ENCODE data around the gene FRMD1.

Gene FRMD1

GRCh38 chr6:168055696-168056489, 23.1 kb downstream of the FRMD1 start:
- no peak for DNase-seq (ENCODE audit: low read depth)

DNA sequence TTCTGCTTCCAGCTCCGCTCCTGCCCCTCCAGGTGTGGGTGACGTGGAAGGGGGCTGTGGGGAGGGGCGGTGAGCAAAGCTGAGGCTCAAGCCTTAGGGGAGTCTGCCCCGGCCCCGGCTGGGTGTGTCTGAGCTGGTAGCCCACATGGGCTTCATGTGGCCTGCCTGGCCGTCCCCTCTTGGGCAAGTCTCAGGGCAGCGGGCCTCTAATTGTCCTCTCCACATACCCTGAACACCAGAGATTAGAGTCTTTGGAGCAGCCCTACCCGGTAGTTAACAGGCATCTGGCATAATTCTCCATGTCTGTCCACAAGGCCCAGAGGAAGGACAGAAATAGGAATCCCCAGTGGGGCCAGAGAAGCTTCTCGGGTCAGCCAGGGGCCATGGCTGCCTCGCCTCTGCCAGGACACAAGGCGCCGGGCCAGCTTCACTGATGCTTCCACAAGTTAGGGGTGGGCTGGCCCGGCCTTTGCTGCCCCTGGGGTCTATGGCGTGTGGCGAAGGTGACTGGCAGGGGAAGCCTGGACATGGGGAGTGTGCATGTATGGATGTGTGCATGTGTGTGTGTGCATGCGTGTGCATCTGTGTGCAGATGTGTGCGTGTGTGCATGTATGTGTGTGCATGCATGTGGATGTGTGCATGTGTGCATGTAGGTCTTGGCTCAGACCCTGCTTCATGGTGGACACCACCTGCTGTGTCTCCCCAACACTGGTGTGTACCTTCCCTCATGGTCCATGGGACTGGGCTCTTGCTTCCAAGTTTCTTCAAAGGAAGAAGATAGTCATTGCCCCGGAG, 24.0 kb downstream of the FRMD1 start:
- no peak for DNase-seq (ENCODE audit: low read depth)

DNA sequence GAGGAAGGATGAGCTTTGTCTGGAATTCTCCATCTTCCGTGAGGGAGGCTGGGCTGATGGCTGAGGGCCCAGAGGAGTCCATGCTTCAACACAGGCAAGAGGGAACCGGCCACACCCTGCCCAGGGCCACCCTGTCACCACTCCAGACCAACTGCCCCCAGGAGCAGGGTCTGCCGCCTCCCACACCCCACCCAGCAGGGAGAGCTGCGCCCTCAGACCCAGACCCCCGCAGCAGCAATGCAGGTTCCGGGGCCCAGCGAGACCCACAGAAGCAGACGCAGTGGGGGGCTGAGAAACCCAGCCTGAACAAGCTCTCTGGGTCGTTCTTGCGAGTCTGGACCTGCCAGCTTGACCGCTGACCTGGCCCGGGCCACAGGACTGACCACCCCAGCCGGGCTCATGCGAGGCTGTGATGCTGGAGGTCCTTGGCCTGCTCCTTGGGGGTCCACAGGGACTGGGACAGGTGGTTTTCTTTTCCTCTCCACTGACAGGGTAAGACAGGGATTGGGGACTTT, 25.0 kb downstream of the FRMD1 start:
- DNase-seq (ENCODE audit: low read depth), result no peak

GRCh38 chr6:168053086-168053956, 25.7 kb downstream of the FRMD1 start:
- no peak for DNase-seq (ENCODE audit: low read depth)

GRCh38 chr6:168052291-168052891, 26.6 kb downstream of the FRMD1 start:
- no peak for DNase-seq (ENCODE audit: low read depth)

DNA sequence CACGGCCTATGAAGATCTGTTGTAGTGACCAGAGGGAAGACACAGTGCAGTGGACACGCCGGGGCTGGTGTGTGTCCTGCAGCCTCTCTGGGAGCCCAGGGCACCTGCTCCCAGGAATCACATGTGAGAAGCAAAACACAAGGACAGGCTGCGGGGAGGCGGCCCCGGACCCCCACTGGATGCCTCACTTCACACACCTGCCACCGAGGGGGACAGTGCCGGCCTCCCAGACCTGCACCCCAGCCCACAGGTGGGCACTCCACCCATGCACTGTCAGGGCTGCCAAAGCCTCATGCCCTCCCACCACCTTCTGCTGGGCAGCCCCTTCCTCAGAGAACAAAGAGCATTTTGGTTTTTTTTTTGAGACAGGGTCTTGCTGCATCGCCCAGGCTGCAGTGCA, 27.4 kb downstream of the FRMD1 start:
- no peak for DNase-seq (ENCODE audit: low read depth)

GRCh38 chr6:168050881-168051586, 28.0 kb downstream of the FRMD1 start:
- no peak for DNase-seq (ENCODE audit: low read depth)

- no peak for DNase-seq (ENCODE audit: low read depth)
Measured at GRCh38 chr6:168050225-168050880, 28.7 kb downstream of the FRMD1 start.

GRCh38 chr6:168049706-168050224, 29.2 kb downstream of the FRMD1 start:
- no peak for DNase-seq (ENCODE audit: low read depth)

DNA sequence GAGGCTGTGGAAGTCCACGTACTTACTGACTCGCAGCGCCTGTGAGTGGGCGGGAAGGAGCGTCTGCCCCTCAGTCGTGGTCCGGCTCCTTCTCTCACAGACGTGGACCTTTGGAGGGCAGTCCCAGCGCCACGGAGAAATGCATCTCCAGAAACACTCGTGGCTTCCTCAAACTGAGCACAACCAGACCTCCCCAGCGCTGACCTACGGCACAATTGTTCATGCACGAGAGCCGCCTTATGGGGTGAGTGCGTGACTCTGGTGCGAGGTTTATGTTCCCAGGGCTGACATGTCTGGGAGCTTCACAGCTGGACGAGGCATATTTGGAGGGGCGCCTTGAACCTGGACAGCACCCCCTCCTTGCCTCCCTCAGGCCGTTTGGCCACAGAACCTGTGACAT, 29.7 kb downstream of the FRMD1 start:
- no peak for DNase-seq (ENCODE audit: low read depth)

- DNase-seq (ENCODE audit: low read depth), result no peak
Measured at GRCh38 chr6:168048724-168049025, 30.3 kb downstream of the FRMD1 start.

DNA sequence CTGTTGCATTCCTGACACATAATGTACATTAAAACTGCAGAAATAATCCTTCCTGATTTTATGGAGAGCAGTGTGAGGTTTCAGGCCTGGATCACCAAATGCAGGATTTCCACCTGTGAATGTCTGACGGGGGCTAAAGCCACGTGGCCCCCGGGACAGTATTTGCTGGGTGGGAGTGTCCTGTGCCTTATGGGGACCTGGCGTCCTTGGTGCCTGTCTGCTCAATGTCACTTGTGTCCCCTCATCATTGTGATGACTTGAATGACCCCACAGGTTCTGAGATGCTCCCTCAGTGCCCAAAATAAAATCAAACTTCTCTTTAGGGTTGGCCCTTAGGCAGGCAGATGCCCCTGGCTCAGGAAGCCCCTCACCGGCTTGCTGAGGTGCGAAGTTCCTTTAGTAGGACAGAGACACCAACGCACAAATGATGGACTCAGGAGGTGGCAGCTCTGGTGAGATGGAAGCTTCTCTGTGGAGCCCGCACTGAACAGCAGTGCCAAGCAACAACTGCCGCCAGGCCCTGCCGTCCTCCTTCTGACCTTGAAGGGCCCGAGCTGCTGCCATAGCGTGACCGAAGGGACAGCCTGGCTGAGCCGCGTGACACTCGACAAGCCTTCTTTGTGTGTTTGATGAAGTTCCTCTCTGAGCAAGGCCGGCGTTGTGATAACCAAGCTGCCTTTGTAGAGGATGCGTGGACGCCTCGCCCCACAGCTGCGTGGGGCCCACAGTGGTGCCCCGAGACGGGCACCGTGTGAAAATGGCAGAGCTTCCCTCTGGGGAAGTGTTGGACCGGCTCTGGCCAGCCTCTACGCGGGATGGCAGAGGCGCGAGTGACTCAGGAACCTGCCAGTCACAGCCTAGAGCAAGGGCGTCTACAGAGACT, 30.9 kb downstream of the FRMD1 start:
- no peak for DNase-seq (ENCODE audit: low read depth)

DNA sequence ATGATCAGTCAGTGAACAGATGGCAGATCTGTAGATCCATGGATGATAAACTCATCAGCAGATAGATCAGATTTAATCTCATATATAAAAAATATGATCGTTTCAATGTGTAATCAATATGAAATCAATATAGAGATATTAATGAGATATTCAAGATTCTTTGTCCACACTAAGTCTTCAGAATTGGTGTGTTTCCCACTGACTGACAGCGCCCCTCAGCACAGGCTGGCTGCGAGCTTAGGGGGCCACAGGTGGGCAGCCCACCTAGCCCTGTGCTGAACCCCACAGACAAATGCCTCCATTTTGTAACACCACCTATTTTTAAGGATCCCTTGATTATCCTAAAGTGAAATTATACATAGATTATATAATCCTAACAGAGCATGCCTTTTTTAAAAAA, 32.3 kb downstream of the FRMD1 start:
- DNase-seq (ENCODE audit: low read depth), result no peak

DNA sequence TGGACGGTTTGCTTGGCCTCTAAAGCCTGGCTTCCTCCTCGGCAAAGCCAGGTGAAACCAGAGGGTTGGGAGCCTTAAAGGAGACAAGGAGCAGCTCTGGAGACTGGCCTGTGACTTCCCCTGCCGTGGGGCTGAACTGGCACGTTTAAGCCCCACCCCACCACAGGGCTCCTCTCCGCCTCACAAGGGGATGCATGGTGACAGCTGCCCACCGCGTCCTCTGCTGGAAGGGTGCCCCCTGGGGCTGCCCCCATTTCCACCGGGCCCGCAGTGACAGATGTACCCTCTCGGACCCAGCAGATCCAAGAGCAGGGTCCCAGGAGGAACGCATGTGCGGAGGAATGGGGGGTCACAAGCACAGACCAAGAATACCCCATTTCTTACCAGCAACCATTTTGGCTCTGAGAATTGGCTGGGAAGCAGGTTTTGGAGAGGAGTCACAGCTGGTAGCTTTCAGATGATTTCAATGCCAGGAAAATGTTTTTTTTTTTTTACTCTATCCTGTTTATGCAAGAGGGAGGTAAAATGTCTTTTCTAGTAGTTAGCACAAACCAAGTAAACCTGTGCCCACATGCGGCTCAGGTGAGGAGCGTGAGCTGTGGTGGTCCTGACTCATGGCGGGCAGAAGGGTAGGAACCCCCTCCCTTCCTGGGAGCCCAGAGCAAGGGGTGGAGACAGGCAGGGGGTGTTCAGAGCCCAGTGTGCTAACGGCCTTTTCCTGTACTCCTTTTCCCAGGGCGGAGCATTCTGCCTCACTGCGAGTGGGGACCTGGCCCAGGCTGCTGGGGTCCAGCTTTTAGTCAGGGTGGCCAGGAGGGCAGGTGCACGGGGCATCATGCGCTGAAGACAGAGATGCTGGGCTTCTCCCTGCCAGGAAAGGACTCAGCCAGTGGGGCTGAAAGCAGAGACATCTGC, 33.0 kb downstream of the FRMD1 start:
- no peak for DNase-seq (ENCODE audit: low read depth)

DNA sequence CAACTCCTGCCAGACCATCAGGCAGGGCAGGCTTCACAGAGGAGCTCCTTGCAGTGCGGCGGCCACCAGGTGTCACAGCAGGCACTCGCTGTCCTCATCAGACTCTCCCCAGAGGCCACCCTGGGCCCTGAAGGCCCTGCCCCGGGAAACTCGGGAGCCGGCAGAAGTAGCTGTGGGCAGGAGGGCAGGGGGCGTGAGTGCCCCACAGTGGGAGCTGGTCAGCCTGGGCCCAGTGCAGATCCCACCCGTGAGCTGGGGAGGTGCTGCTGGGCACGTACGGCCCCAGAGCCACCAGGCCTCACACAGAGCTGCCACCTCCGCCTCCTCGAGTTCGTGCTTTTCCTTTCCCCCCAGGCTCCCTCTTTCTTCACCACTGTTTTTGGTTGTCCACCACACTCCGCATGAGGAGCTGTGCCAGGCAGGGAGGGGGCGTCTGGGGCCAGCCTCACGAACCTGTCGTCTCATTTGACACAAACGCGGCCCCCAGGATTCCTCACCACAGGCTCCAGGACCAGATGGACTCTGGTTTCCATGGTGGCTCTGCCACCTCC, 33.8 kb downstream of the FRMD1 start:
- DNase-seq (ENCODE audit: low read depth), result no peak

DNA sequence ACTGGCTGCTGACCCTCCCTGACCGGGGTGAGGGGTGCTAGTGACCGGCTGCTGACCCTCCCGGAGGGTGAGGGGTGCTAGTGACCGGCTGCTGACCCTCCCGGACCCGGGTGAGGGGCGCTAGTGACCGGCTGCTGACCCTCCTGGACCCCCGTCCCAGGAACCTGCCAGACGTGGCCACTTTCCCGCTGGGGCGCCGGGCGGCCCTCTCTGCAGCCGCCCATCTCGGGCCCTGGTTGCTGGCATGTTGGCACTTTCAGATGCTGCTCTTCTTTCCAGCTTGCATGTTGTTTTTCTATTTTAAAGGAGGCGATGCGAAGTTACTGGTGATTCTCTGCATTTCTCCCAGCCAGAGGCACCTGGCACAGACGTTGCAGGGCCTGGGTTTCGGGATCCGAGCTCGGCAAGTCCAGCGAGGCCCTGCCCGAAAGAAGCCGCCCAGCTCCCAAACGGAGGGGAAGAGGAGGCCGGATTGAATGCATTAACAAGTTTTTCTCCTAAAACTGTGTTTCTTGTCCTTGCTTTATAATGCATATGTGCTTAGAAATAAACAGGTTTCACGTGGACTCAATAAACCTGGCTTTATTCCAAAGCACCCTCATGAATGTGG, 34.4 kb downstream of the FRMD1 start:
- no peak for DNase-seq (ENCODE audit: low read depth)

DNA sequence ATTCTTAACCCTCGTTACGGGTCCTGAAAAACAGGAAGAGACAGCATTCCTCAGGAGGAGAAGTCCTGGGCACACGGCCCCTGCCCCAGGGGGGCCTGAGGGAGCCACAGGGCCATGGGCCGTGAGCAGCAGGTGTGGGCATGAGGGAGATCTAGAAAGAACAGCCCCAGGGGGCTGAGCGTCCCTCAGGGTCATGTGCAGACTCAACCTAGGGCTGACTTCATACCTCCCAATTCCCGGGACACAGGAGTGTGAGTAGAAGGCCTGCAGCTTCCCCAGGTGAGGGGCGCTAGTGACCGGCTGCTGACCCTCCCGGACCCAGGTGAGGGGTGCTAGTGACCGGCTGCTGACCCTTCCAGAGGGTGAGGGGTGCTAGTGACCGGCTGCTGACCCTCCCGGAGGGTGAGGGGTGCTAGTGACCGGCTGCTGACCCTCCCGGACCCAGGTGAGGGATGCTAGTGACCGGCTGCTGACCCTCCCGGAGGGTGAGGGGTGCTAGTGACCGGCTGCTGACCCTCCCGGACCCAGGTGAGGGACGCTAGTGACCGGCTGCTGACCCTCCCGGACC, 35.1 kb downstream of the FRMD1 start:
- DNase-seq (ENCODE audit: low read depth), result no peak
